Hepatocyte (in vitro differentiated cells): ENCODE data around the gene TCTA.

Source experiments
- CTCF ChIP-seq: fragments of 200-600 bp; sonication (generic); IDR thresholded peaks from 2 replicates; pipeline ENCODE4 v1.5.1; 2016; ENCODE audit warnings: antibody characterized with exemption, mild to moderate bottlenecking; ENCODE audit not compliant: poor library complexity
- EZH2 ChIP-seq: fragments of 200-600 bp; sonication (generic); IDR thresholded peaks from 2 replicates; pipeline ENCODE4 v1.6.1; 2016; ENCODE audit warnings: antibody characterized with exemption, mild to moderate bottlenecking, borderline replicate concordance
- EZH2phosphoT487 ChIP-seq: fragments of 200-600 bp; sonication (generic); IDR thresholded peaks from one replicate; pipeline ENCODE4 v1.6.1; 2018; ENCODE audit warnings: antibody characterized with exemption, mild to moderate bottlenecking, low read depth, moderate library complexity; ENCODE audit not compliant: unreplicated experiment, severe bottlenecking

DNA sequence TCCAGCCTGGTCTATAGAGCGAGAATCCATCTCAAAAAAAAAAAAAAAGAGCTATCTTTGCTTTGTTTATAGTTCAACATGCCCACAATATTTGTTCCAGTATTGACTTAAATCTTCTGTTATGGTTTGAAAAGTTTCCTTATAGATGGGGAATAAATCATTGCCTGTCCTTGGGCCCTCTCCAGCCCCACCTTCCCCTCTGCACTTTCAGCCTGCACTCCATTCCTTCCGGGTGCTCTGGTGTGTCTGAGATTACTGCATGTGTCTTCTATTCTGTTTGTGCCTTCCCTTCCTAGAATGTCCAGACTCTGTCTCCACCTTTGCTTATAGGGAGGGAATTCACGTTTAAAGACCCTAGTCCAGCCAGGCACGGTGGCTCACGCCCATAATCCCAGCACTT, 28.8 kb upstream of the TCTA start:
- no peak for TF ChIP-seq EZH2
- no peak for TF ChIP-seq CTCF
- no peak for TF ChIP-seq EZH2phosphoT487
